NCI-H2196 treated with DMSO at 0.1 percent for 48 hours (cell line): ENCODE data around the gene NOMO2.
"Not testable (repeated sequence)": the region's sequence is repeated elsewhere in the genome, so short reads cannot be mapped to it uniquely, and the experiment has no call there.

ENCODE experiments used
- DNase-seq: peaks from one replicate; lab custom pipeline; 2025; ENCODE audit not compliant: unreplicated experiment; lab: John Stamatoyannopoulos, UW

Gene NOMO2, protein sequence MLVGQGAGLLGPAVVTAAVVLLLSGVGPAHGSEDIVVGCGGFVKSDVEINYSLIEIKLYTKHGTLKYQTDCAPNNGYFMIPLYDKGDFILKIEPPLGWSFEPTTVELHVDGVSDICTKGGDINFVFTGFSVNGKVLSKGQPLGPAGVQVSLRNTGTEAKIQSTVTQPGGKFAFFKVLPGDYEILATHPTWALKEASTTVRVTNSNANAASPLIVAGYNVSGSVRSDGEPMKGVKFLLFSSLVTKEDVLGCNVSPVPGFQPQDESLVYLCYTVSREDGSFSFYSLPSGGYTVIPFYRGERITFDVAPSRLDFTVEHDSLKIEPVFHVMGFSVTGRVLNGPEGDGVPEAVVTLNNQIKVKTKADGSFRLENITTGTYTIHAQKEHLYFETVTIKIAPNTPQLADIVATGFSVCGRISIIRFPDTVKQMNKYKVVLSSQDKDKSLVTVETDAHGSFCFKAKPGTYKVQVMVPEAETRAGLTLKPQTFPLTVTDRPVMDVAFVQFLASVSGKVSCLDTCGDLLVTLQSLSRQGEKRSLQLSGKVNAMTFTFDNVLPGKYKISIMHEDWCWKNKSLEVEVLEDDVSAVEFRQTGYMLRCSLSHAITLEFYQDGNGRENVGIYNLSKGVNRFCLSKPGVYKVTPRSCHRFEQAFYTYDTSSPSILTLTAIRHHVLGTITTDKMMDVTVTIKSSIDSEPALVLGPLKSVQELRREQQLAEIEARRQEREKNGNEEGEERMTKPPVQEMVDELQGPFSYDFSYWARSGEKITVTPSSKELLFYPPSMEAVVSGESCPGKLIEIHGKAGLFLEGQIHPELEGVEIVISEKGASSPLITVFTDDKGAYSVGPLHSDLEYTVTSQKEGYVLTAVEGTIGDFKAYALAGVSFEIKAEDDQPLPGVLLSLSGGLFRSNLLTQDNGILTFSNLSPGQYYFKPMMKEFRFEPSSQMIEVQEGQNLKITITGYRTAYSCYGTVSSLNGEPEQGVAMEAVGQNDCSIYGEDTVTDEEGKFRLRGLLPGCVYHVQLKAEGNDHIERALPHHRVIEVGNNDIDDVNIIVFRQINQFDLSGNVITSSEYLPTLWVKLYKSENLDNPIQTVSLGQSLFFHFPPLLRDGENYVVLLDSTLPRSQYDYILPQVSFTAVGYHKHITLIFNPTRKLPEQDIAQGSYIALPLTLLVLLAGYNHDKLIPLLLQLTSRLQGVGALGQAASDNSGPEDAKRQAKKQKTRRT

DNA sequence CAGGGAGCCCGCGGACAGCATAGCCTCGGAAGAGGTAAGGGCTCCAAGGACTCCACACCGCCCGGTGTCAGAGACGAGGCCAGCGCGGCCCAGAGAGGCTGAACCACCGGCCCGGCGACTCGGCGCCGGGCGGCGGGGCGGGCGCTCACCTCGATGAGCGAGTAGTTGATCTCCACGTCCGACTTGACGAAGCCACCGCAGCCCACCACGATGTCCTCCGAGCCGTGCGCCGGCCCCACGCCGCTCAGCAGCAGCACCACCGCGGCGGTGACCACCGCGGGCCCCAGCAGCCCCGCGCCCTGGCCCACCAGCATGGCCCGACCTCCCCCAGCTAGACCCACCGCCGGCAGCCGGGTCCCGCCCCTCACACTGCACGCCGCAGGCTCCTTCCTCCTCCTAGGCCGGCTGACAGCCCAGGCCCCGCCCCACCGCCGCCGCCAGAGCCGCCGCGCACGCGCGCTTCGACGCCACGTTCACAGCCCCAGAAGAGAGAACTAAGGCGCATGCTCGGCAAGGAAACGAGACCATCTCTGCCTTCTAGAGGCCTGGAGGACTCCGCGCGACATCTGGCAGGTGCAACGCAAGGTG lies at the start of gene NOMO2:
Gene NOMO2, minus strand, starts transcription at position 371 of the 588 bp plus-strand sequence. Its CDS starts 57 bp downstream, at position 314.
- not testable (repeated sequence) for DNase-seq

GRCh38 chr16:18610147-18610803 lies 48.4 kb upstream of the NOMO2 start:
- not testable (repeated sequence) for DNase-seq

DNA sequence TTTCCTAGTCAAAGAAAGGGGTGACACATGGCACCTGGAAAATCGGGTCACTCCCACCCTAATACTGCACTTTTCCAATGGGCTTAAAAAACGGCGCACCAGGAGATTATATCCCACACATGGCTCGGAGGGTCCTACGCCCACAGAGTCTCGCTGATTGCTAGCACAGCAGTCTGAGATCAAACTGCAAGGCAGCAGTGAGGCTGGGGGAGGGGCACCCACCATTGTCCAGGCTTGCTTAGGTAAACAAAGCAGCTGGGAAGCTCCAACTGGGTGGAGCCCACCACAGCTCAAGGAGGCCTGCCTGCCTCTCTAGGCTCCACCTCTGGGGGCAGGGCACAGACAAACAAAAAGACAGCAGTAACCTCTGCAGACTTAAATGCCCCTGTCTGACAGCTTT lies 46.4 kb upstream of the NOMO2 start:
- not testable (repeated sequence) for DNase-seq

DNA sequence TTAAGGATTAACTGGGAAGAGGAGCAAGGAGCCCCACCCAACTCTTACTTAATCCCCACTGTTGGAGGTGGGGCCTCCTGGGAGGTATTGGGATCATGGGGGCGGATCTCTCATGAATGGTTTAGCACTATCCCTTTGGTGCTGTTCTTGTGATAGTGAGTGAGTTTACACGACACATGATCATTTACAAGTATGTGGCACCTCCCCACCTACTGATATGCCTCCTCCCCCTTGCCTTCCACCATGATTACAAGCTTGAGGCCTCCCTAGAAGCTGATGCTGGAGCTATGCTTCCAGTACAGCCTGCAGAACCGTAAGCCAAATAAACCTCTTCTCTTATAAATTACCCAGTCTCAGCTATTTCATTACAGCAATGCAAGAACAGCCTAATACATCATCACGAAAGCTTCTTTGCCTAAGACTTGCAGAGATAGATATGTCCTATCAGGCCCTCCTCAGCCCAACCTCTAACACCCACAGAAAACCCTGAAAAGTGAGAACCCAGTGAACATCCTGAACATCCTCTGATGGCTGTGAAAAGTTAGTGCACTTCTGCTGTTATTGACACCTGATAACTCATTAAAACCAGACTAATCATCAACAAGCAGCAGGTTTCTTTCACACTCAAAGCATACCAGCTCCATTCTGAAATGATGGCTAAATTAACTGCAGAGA lies 41.8 kb upstream of the NOMO2 start:
- not testable (repeated sequence) for DNase-seq

GRCh38 chr16:18598582-18598981 lies 36.7 kb upstream of the NOMO2 start:
- not testable (repeated sequence) for DNase-seq

DNA sequence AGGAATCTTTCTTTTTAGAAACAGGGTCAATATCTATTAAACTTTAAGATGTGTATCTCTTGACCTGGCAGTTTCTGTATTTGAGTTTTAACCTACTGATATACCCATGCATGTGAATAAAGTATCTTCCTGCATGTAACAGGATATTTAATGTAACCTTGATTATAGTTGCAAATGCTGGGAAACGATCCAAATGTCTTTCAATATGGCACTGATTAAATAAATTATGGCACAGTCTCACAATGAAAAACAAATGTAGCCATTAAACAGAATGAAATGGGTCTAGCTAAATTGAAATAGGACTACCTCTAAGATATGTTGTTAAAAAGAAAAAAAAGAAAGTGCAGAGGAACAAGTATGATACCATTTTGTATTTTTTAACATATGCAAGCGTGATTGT lies 35.8 kb upstream of the NOMO2 start:
- not testable (repeated sequence) for DNase-seq

DNA sequence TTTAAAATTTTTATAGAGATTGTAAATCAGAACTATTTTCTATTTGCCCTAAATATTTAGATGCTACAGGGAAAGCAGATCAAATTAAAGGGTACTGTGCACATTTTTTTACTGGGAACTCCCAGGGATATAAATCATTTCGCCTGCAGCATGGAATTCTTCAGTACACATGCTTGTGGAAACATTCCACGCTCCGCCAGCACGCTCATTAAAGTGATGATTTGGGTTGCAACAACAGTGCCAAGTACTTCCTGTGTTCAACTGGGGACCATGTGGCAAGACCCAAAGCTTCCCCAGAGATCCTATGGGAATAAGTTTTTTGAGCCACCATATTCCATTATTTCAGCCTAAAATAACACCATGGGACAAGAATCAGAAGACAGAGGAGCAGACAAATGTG lies 35.4 kb upstream of the NOMO2 start:
- DNase-seq, result not testable (repeated sequence)

DNA sequence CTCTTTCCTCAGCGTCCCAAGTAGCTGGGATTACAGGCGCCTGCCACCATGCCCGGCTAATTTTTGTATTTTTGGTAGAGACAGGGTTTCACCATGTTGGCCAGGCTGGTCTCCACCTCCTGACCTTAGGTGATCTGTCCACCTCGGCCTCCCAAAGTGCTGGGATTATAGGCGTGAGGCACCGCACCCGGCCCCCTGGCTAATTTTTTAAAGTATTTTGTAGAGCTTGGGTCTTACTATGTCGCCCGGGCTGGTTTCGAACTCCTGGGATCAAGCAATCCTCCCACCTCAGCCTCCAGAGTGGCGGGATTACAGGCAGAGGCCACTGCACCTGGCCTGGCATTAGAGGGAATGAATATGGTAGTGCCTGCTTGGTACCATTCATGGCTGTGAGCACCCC lies 33.9 kb upstream of the NOMO2 start:
- DNase-seq, result not testable (repeated sequence)

GRCh38 chr16:18594880-18595279 lies 33.0 kb upstream of the NOMO2 start:
- not testable (repeated sequence) for DNase-seq

GRCh38 chr16:18593904-18594303 lies 32.0 kb upstream of the NOMO2 start:
- DNase-seq, result not testable (repeated sequence)

DNA sequence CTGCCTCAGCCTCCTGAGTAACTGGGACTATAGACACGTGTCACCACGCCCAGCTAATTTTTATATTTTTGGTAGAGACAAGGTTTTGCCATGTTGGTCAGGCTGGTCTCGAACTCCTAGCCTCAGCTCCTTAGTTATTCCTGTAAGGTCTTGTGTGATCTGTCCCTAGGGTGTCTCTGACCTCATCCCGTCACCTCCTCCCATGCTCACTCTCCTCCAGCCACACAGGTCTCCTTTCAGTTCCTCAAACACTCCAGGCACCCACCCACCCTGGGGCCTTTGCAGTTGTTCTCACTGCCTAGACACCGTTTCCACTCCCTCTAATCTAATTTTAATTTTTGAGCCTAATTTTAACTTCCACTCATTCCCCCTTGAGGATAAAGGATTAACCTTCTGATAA lies 31.1 kb upstream of the NOMO2 start:
- not testable (repeated sequence) for DNase-seq

- DNase-seq, result not testable (repeated sequence)
These were observed 30.0 kb upstream of the NOMO2 start for GRCh38 chr16:18591908-18592307.

GRCh38 chr16:18591441-18591840 lies 29.5 kb upstream of the NOMO2 start:
- not testable (repeated sequence) for DNase-seq

DNA sequence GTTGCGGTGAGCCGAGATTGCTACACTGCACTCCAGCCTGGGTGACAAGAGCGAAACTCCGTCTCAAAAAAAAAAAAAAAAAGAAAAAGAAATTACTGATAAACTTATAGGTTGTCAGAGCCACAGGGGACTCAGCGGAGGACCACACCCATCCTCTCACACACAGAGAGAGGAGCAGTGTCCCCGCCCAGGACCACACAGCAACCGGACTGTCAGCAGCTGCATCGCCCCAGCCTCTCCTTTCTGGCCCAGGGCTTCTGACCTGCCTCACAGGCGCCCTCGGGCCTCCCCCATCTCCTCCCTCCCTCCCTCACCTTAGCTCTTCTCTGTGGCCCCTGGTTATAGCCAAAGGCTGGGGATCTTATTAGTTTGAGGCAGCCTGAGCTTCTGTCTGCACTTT lies 27.9 kb upstream of the NOMO2 start:
- not testable (repeated sequence) for DNase-seq

- not testable (repeated sequence) for DNase-seq
These were observed 25.0 kb upstream of the NOMO2 start for GRCh38 chr16:18586560-18587540.

DNA sequence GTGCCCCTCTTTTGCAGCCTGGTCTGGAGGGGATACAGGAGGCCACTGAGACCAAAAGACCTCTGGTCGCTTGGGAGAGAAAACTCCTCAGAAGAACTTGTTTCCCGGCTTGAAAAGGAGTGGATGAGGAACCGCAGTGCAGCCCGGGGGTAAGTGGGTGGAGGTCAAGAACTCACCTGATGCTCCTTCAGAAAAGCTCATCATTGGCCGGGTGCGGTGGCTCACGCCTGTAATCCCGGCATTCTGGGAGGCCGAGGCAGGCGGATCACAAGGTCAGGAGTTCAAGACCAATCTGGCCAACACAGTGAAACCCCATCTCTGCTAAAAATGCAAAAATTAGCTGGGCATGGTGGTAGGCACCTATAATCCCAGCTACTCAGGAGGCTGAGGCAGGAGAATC lies 23.9 kb upstream of the NOMO2 start:
- DNase-seq, result not testable (repeated sequence)

DNA sequence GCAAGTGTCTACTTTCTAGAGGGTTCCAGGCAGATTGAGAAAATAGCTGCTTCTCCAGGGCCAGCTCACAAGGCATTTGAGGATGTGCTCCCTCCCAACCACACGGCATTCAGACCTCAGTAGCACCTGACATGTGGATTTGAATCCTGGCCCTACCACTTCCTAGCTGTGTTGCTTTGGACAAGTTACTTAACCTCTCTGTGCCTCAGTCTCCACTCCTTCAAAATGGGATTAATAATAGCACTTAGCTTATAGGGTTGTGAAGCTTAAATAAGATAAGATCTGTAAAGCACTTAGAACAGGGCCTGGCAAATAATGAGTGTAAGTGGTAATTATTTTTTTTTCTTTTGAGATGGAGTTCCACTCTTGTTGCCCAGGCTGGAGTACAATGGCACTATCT lies 21.0 kb upstream of the NOMO2 start:
- DNase-seq, result no peak

- not testable (repeated sequence) for DNase-seq
These were observed 18.5 kb upstream of the NOMO2 start for GRCh38 chr16:18580396-18580795.
